ENCODE data around the gene OXT. TPM values are rescaled to one million over a fixed set of nuclear protein-coding genes. Genes with fewer than 3 reads are reported as not detected.
"Not testable (repeated sequence)": the region's sequence is repeated elsewhere in the genome, so short reads cannot be mapped to it uniquely, and the experiment has no call there.

OXT gene
- total and polyA plus RNA-seq, 8 donors, result 0.38 TPM; not detected in 7

DNA sequence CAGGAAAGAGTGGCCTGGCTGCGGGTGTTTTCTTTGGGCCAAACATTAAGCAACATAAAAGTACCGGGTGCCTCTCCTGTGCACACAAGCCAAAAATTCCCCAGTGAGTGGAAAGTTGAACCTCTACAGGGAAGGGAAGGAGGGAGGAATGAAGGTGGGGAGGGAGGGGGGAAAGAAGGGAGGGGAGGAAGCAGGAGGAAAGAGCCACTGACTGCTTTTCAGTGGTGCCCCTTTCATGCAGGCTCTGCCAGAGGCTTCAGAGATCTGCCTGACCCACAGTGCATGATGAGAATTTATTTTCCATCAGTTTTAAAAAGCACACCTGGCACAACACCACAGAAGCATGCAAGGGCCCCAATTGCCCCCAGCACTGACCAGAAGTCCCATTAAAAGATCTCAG lies 40.6 kb downstream of the OXT start:
- no peak overlapping the region for H3K27ac ChIP-seq
- FAIRE-seq (no peak), DNase-seq (no peak), ATAC-seq (no peak)
- no peaks in the 10 kb centered on the region for H3K27me3 ChIP-seq
- H3K4me1 ChIP-seq, result no peaks in the 10 kb centered on the region
- no peaks in the 10 kb centered on the region for H3K9me3 ChIP-seq
- 92% methylated on average over 2 of the region's 2 CpGs for WGBS, 2 donors
- peaks cover 0 to 6% (median 6%) of the 10 kb centered on the region in 3 donors for H3K36me3 ChIP-seq
- TF ChIP-seq, protein P1, sequence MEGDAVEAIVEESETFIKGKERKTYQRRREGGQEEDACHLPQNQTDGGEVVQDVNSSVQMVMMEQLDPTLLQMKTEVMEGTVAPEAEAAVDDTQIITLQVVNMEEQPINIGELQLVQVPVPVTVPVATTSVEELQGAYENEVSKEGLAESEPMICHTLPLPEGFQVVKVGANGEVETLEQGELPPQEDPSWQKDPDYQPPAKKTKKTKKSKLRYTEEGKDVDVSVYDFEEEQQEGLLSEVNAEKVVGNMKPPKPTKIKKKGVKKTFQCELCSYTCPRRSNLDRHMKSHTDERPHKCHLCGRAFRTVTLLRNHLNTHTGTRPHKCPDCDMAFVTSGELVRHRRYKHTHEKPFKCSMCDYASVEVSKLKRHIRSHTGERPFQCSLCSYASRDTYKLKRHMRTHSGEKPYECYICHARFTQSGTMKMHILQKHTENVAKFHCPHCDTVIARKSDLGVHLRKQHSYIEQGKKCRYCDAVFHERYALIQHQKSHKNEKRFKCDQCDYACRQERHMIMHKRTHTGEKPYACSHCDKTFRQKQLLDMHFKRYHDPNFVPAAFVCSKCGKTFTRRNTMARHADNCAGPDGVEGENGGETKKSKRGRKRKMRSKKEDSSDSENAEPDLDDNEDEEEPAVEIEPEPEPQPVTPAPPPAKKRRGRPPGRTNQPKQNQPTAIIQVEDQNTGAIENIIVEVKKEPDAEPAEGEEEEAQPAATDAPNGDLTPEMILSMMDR (IDR thresholded peaks at IDR 0.05), result no peak
- no peak overlapping the region for H3K4me3 ChIP-seq
- intact Hi-C loops (cut with DNase I), result loop anchor here in 1 of 3 donors (10.0 kb wide), 2 partner anchors 57 to 63 kb away; partner anchors contain the start of gene LZTS3

DNA sequence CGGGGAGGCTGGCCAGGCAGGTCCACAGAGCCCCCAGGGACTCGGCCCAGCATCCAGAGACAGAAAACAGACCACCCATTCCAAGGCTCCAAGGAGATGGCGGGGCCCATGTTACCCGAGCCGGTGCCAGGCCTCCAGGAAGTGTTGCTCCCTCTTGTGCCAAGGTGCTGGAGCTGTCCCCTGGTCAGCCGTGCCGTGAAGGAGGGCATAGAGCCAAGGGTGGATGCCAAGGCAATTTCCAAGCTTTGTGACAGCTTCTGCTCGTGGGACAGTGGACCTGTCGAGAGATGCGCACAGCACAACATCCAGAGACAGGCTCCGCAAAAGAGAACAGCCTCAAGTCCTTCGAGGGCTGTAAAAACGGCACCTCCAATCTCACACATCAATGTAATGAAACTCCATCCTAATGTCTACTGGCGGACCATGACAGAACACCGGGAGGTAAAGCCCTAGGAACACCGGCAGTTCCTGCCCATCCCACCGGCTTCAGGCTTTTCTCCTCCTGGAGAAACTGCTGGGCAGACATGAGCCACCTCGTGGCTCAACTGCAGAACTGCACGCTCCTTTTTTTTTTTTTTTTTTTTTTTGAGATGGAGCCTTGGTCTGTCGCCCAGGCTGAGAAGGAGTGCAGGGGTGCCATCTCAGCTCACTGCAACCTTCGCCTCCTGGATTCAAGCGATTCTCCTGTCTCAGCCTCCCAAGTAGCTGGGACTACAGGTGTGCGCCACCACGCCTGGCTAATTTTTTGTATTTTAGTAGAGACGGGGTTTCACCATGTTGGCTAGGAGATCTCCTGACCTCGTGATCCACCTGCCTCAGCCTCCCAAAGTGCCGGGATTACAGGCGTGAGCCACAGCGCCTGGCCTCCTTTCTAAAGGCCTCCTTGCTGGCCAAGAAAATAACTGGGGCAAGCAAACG lies 44.0 kb downstream of the OXT start:
- FAIRE-seq (no peak), ATAC-seq (peak; percentile 53 to 79 (median 72)), DNase-seq (peak in 2 of 6 donors; percentile 13 to 32)
- Histone ChIP-seq H3K27ac (no peak overlapping the region), H3K4me3 (no peak overlapping the region), H3K27me3 (no peaks in the 10 kb centered on the region), H3K9me3 (no peaks in the 10 kb centered on the region), H3K36me3 (no peaks in the 10 kb centered on the region), H3K4me1 (no peaks in the 10 kb centered on the region)
- WGBS, 2 donors, result 48 to 50% methylated on average over 29 to 30 of the region's 30 CpGs
- TF ChIP-seq, protein P1 (IDR thresholded peaks at IDR 0.05), result peak; percentile 44 to 79 (median 64)
- intact Hi-C loops (cut with DNase I), result loop anchor here in 1 of 3 donors (10.0 kb wide), 2 partner anchors 59 to 61 kb away; partner anchors contain the start of gene LZTS3

DNA sequence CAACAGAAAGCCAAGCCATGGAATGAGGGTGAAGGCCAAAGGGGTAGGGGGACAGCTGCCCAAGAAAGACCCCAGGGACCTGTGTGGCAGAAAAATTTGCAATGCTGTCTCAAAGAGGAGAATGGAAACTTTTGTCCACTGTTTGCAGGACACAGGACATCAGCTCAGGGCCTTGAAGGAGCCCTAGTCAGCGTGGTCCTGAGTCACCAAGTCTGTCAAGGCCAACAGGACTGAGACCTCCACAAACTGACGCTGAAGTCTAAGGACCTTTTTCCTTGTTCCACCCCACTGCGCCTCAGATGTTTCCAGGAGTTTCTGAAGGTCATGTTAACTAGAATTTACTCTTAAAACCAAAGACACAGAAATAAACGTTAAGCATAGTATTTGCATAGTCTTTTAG lies 44.9 kb downstream of the OXT start:
- no peaks in the 10 kb centered on the region for H3K4me1 ChIP-seq
- ATAC-seq (no peak), FAIRE-seq (no peak), DNase-seq (no peak)
- intact Hi-C loops (cut with DNase I), result loop anchor here in 1 of 3 donors (10.0 kb wide), 2 partner anchors 58 to 62 kb away; partner anchors contain the start of gene LZTS3
- H3K27me3 ChIP-seq, result no peaks in the 10 kb centered on the region
- H3K36me3 ChIP-seq, result peaks cover 0 to 5% (median under 1%) of the 10 kb centered on the region in 3 donors
- H3K27ac ChIP-seq, result no peak overlapping the region
- H3K9me3 ChIP-seq, result no peaks in the 10 kb centered on the region
- TF ChIP-seq, protein P1 (IDR thresholded peaks at IDR 0.05), result no peak
- WGBS, 2 donors, result 74 to 76% methylated on average over 4 of the region's 4 CpGs
- no peak overlapping the region for H3K4me3 ChIP-seq

DNA sequence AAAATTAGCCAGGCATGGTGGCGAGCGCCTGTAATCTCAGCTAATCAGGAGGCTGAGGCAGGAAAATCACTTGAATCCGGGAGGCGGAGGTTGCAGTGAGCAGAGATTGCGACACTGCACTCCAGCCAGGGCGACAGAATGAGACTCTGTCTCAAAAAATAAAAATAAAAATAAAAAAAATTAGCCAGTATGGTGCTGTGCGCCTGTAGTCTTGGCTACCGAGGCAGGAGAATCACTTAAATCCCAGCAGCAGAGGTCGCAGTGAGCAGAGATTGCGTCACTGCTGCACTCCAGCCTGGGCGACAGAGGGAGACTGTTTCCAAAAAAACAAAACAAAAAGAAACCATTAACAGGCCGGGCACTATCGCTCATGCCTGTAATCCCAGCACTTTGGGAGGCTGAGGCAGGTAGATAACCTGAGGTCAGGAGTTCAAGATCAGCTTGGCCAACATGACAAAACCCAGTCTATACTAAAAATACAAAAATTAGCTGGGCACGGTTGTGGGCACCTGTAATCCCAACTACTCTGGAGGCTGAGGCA lies 46.5 kb downstream of the OXT start:
- not testable (repeated sequence) for H3K4me3 ChIP-seq, FAIRE-seq, H3K9me3 ChIP-seq, H3K27me3 ChIP-seq, H3K4me1 ChIP-seq
- Histone ChIP-seq H3K36me3 (peaks cover 0 to 14% (median 8%) of the 10 kb centered on the region in 3 donors), H3K27ac (peak overlapping the region in 1 of 4 donors; percentile 46)
- DNase-seq, result peak in 3 of 6 donors; percentile 45 to 60 (median 49)
- WGBS, 2 donors, result 57% methylated on average over 14 of the region's 14 CpGs
- intact Hi-C loops (cut with DNase I), result loop anchor here in 1 of 3 donors (10.0 kb wide), 2 partner anchors 57 to 63 kb away; partner anchors contain the start of gene LZTS3
- peak; percentile 62 to 89 (median 84) for ATAC-seq
- TF ChIP-seq, protein P1 (IDR thresholded peaks at IDR 0.05), result peak in 3 of 4 donors; percentile 25 to 48 (median 35)

Measured in pancreas (tissue), 10 donors.